HUES6 (cell line): ENCODE measurements around the gene CANT1.

Source experiments
- H3K27ac ChIP-seq: 2 replicates; pipeline ENCODE4 v1.7.0; 2013; ENCODE audit warnings: low read depth, mild to moderate bottlenecking, low read length, inconsistent platforms
- H3K27me3 ChIP-seq: 2 replicates; pipeline ENCODE4 v1.6.1; 2013; ENCODE audit warnings: low read length; ENCODE audit not compliant: control insufficient read depth, insufficient read depth
- H3K36me3 ChIP-seq: 2 replicates; pipeline ENCODE4 v1.6.1; 2013; ENCODE audit warnings: low read length; ENCODE audit not compliant: control insufficient read depth, insufficient read depth
- H3K4me1 ChIP-seq: 2 replicates; pipeline ENCODE4 v1.6.1; 2013; ENCODE audit warnings: low read length; ENCODE audit not compliant: control insufficient read depth, insufficient read depth
- H3K4me3 ChIP-seq: 2 replicates; pipeline ENCODE4 v1.5.1; 2013; ENCODE audit warnings: low read depth, low read length
- H3K9ac ChIP-seq: one replicate; pipeline ENCODE4 v1.6.1; 2013; ENCODE audit warnings: mild to moderate bottlenecking, low read length
- H3K9me3 ChIP-seq: 2 replicates; pipeline ENCODE4 v1.6.1; 2013; ENCODE audit warnings: low read depth, low read length; ENCODE audit not compliant: control insufficient read depth, insufficient read depth

CANT1 gene

GRCh38 chr17:79043191-79043930 is 33.8 kb upstream of the CANT1 start:
- Histone ChIP-seq H3K4me1 (no peaks in the 10 kb centered on the region), H3K9me3 (peaks cover 4% of the 10 kb centered on the region; the same call in 1 of the 2 replicates), H3K27me3 (peaks cover 22% of the 10 kb centered on the region; the same call in 1 of the 2 replicates), H3K36me3 (no peaks in the 10 kb centered on the region), H3K4me3 (no peak overlapping the region), H3K9ac (no peak overlapping the region), H3K27ac (no peak overlapping the region)

- Histone ChIP-seq H3K9me3 (peaks cover 4% of the 10 kb centered on the region; the same call in 1 of the 2 replicates), H3K4me3 (no peak overlapping the region), H3K9ac (no peak overlapping the region), H3K4me1 (no peaks in the 10 kb centered on the region), H3K27me3 (peaks cover 20% of the 10 kb centered on the region; the same call in 1 of the 2 replicates), H3K36me3 (no peaks in the 10 kb centered on the region), H3K27ac (no peak overlapping the region)
These were observed 33.0 kb upstream of the CANT1 start for GRCh38 chr17:79042421-79043190.

DNA sequence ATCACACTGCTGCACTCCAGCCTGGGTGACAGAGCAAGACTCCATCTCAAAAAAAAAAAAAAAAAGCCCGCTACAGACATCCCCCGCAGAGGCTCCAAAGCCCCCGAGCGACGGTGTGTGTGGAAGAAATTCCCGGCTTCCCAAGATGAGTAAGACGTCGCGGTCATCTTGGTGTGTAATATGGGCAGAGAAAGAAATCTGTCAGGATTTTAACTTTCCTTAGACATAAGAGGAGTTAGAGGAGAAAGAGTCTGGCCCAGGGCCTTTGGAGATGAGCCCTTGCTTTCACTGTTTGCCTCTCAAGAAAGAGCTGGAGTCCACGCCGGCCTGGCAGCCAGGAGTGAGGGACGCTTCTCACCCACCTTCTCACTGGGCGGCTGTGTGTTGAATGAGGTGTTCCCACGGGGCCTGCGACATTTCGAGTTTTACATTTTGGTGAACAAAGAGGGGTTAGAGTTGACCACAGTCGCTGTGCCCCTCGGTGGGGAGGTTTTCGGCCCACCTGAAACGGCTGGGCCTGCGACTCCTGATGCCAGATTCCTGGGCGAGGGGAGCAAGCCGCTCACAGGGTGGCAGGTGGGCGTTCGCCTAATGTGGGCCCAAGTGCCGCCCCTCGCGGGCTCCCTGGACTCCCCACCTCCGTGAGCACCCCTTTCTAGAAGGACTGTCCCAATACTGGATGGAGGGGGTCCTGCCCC is 32.3 kb upstream of the CANT1 start:
- Histone ChIP-seq H3K27ac (no peak overlapping the region), H3K4me3 (no peak overlapping the region), H3K9ac (no peak overlapping the region), H3K36me3 (no peaks in the 10 kb centered on the region), H3K27me3 (peaks cover 20% of the 10 kb centered on the region; the same call in 1 of the 2 replicates), H3K4me1 (no peaks in the 10 kb centered on the region), H3K9me3 (peaks cover 4% of the 10 kb centered on the region; the same call in 1 of the 2 replicates)

GRCh38 chr17:79041041-79041570 is 31.5 kb upstream of the CANT1 start:
- H3K27me3 ChIP-seq, result peaks cover 20% of the 10 kb centered on the region; the same call in 1 of the 2 replicates
- H3K4me3 ChIP-seq, result no peak overlapping the region
- no peaks in the 10 kb centered on the region for H3K4me1 ChIP-seq
- no peak overlapping the region for H3K9ac ChIP-seq
- H3K9me3 ChIP-seq, result peaks cover 4% of the 10 kb centered on the region; the same call in 1 of the 2 replicates
- H3K27ac ChIP-seq, result no peak overlapping the region
- H3K36me3 ChIP-seq, result no peaks in the 10 kb centered on the region

GRCh38 chr17:79039886-79040285 is 30.3 kb upstream of the CANT1 start:
- H3K4me3 ChIP-seq, result no peak overlapping the region
- no peak overlapping the region for H3K27ac ChIP-seq
- no peak overlapping the region for H3K9ac ChIP-seq
- peaks cover 4% of the 10 kb centered on the region; the same call in 1 of the 2 replicates for H3K9me3 ChIP-seq
- peaks cover 13% of the 10 kb centered on the region; the same call in 1 of the 2 replicates for H3K27me3 ChIP-seq
- H3K4me1 ChIP-seq, result no peaks in the 10 kb centered on the region
- H3K36me3 ChIP-seq, result no peaks in the 10 kb centered on the region

GRCh38 chr17:79039171-79039570 is 29.6 kb upstream of the CANT1 start:
- Histone ChIP-seq H3K9ac (no peak overlapping the region), H3K4me3 (no peak overlapping the region), H3K27me3 (peaks cover 5% of the 10 kb centered on the region; the same call in 1 of the 2 replicates), H3K9me3 (peaks cover 4% of the 10 kb centered on the region; the same call in 1 of the 2 replicates), H3K4me1 (no peaks in the 10 kb centered on the region), H3K27ac (no peak overlapping the region), H3K36me3 (no peaks in the 10 kb centered on the region)

GRCh38 chr17:79038545-79039135 is 29.1 kb upstream of the CANT1 start:
- Histone ChIP-seq H3K36me3 (no peaks in the 10 kb centered on the region), H3K4me3 (no peak overlapping the region), H3K9ac (no peak overlapping the region), H3K9me3 (peaks cover 4% of the 10 kb centered on the region; the same call in 1 of the 2 replicates), H3K27me3 (peaks cover under 1% of the 10 kb centered on the region; the same call in 1 of the 2 replicates), H3K27ac (no peak overlapping the region), H3K4me1 (no peaks in the 10 kb centered on the region)

- Histone ChIP-seq H3K27me3 (peaks cover 10% of the 10 kb centered on the region), H3K4me1 (no peaks in the 10 kb centered on the region), H3K27ac (no peak overlapping the region), H3K9me3 (no peaks in the 10 kb centered on the region), H3K9ac (no peak overlapping the region), H3K36me3 (no peaks in the 10 kb centered on the region), H3K4me3 (no peak overlapping the region)
These were observed 27.0 kb upstream of the CANT1 start for GRCh38 chr17:79036596-79036995.

DNA sequence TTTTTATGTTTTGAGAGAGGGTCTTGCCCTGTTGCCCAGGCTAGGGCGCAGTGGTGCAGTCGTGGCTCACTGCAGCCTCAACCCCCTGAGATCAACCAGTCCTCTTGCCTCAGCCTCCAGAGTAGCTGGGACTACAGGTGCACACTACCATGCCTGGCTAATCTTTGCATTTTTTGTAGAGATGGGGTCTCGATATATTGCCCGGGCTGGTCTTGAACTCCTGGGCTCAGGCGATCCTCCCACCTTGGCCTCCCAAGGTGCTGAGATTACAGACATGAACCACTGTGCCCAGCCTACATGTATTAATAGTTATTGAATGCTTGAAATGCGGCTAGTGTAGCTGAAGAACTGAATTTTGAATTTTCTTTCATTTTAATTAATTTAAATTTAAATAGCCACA is 26.6 kb upstream of the CANT1 start:
- H3K27me3 ChIP-seq, result peaks cover 12% of the 10 kb centered on the region
- no peak overlapping the region for H3K4me3 ChIP-seq
- H3K9me3 ChIP-seq, result no peaks in the 10 kb centered on the region
- no peak overlapping the region for H3K27ac ChIP-seq
- H3K9ac ChIP-seq, result no peak overlapping the region
- no peaks in the 10 kb centered on the region for H3K36me3 ChIP-seq
- no peaks in the 10 kb centered on the region for H3K4me1 ChIP-seq

GRCh38 chr17:79035686-79036085 is 26.1 kb upstream of the CANT1 start:
- H3K27ac ChIP-seq, result no peak overlapping the region
- H3K9me3 ChIP-seq, result no peaks in the 10 kb centered on the region
- H3K4me1 ChIP-seq, result no peaks in the 10 kb centered on the region
- H3K9ac ChIP-seq, result no peak overlapping the region
- peaks cover 12% of the 10 kb centered on the region for H3K27me3 ChIP-seq
- H3K36me3 ChIP-seq, result no peaks in the 10 kb centered on the region
- no peak overlapping the region for H3K4me3 ChIP-seq
